PC-9 (cell line): Measurements from ENCODE around the gene LAMTOR5. TPM values are rescaled to one million over a fixed set of nuclear protein-coding genes. Genes with fewer than 3 reads are reported as not detected.

Experiments
- BruUV-seq: library from RNA; stranded (reverse); fragments of 400-500 nt; replicated peaks from 2 replicates; lab custom pipeline; 2021; lab: Mats Ljungman, UMichigan
- CTCF ChIA-PET: fragments of 300-600 bp; sonication (Branson Sonifier 250); formaldehyde crosslinking; loops from one replicate; lab custom pipeline; 2022; ENCODE audit warnings: antibody characterized with exemption; lab: Charles Lee
- POLR2A ChIA-PET: fragments of 300-600 bp; sonication (Branson Sonifier 250); formaldehyde crosslinking; loops from one replicate; lab custom pipeline; 2022; ENCODE audit warnings: antibody characterized with exemption; ENCODE audit not compliant: unreplicated experiment; lab: Charles Lee
- DNase-seq, 2 experiments: peaks; one replicate each; pipeline versions ENCODE4 v3.0.0 to v3.0.0-alpha.2; 2015 to 2022; ENCODE audit warnings: mixed read lengths in 1 of 2
- H2AFZ ChIP-seq: fragments of 200-600 bp; sonication (generic); 2 replicates; pipeline ENCODE4 v1.8.1; 2017; ENCODE audit warnings: antibody characterized with exemption
- H3F3A ChIP-seq: fragments of 200-600 bp; sonication (generic); 2 replicates; pipeline ENCODE4 v1.8.1; 2017; ENCODE audit warnings: antibody characterized with exemption, mild to moderate bottlenecking, low read depth; ENCODE audit not compliant: insufficient read depth
- H3K27ac ChIP-seq: fragments of 200-600 bp; sonication (generic); 2 replicates; pipeline ENCODE4 v1.6.1; 2016; ENCODE audit warnings: mixed run types
- H3K27me3 ChIP-seq: fragments of 200-600 bp; sonication (generic); 2 replicates; pipeline ENCODE4 v1.6.1; 2016; ENCODE audit warnings: low read depth, mixed run types; ENCODE audit not compliant: insufficient read depth
- H3K36me3 ChIP-seq: fragments of 200-600 bp; sonication (generic); 2 replicates; pipeline ENCODE4 v1.6.1; 2016; ENCODE audit warnings: low read depth, mixed run types
- H3K4me1 ChIP-seq: fragments of 200-600 bp; sonication (generic); replicated peaks from 2 replicates; pipeline ENCODE4 v1.6.1; 2016; ENCODE audit warnings: mixed run types; ENCODE audit not compliant: insufficient read depth
- H3K4me2 ChIP-seq: fragments of 200-600 bp; sonication (generic); 2 replicates; pipeline ENCODE4 v1.6.1; 2017; ENCODE audit warnings: mixed run types
- H3K4me3 ChIP-seq: fragments of 200-600 bp; sonication (generic); 2 replicates; pipeline ENCODE4 v1.6.1; 2016; ENCODE audit warnings: mixed run types
- H3K79me2 ChIP-seq: fragments of 200-600 bp; sonication (generic); 2 replicates; pipeline ENCODE4 v1.6.1; 2017; ENCODE audit warnings: low read depth, mixed run types
- H3K9me2 ChIP-seq: fragments of 200-600 bp; sonication (generic); 2 replicates; pipeline ENCODE4 v1.8.1; 2017; ENCODE audit warnings: mild to moderate bottlenecking; ENCODE audit not compliant: insufficient read depth
- H3K9me3 ChIP-seq: fragments of 200-600 bp; sonication (generic); 2 replicates; pipeline ENCODE4 v1.8.1; 2016; ENCODE audit warnings: low read depth; ENCODE audit not compliant: insufficient read depth
- H4K20me1 ChIP-seq: fragments of 200-600 bp; sonication (generic); 2 replicates; pipeline ENCODE4 v1.8.1; 2017; ENCODE audit not compliant: insufficient read depth
- EZH2 ChIP-seq: fragments of 200-600 bp; sonication (generic); IDR thresholded peaks from 2 replicates; pipeline ENCODE4 v1.8.0; 2017; ENCODE audit warnings: antibody characterized with exemption, low read depth
- intact Hi-C: fragments of 100-400 bp; cut with micrococcal nuclease; formaldehyde crosslinking; loops from one replicate; pipeline ENCODE4 v1.10.0; 2022; ENCODE audit not compliant: unreplicated experiment
- total RNA-seq: library from RNA; stranded (reverse); gene quantifications from 2 replicates; pipeline ENCODE4 v1.2.3, GENCODE V29; 2021
- TF ChIP-seq, protein P1 (sequence below): fragments of 200-600 bp; sonication (generic); conservative IDR thresholded peaks from 2 replicates; pipeline ENCODE4 v1.6.1; 2017; ENCODE audit warnings: mixed run types, antibody characterized with exemption, mild to moderate bottlenecking, moderate library complexity

Gene LAMTOR5
- total RNA-seq, 1 experiment from 2014 or later = 140 TPM

GRCh38 chr1:110455151-110455550 is 47.7 kb upstream of the LAMTOR5 start:
- no peaks in the 10 kb centered on the region for H3K36me3 ChIP-seq
- no peaks in the 10 kb centered on the region for H4K20me1 ChIP-seq
- no peaks in the 10 kb centered on the region for H3K9me2 ChIP-seq
- BruUV-seq = no TSS peak
- H3K4me1 ChIP-seq = 0 out of 2 replicates have a peak, but pooled peaks cover 1% of the 10 kb centered on the region
- no peak overlapping the region for H3K4me3 ChIP-seq
- no peak for DNase-seq
- intact Hi-C loops = no loop called here
- peaks cover 34% of the 10 kb centered on the region for H3K27me3 ChIP-seq
- H2AFZ ChIP-seq = no peak overlapping the region
- H3K27ac ChIP-seq = no peak overlapping the region
- CTCF ChIA-PET = no interaction called here
- no peak for TF ChIP-seq EZH2
- TF ChIP-seq, protein P1, sequence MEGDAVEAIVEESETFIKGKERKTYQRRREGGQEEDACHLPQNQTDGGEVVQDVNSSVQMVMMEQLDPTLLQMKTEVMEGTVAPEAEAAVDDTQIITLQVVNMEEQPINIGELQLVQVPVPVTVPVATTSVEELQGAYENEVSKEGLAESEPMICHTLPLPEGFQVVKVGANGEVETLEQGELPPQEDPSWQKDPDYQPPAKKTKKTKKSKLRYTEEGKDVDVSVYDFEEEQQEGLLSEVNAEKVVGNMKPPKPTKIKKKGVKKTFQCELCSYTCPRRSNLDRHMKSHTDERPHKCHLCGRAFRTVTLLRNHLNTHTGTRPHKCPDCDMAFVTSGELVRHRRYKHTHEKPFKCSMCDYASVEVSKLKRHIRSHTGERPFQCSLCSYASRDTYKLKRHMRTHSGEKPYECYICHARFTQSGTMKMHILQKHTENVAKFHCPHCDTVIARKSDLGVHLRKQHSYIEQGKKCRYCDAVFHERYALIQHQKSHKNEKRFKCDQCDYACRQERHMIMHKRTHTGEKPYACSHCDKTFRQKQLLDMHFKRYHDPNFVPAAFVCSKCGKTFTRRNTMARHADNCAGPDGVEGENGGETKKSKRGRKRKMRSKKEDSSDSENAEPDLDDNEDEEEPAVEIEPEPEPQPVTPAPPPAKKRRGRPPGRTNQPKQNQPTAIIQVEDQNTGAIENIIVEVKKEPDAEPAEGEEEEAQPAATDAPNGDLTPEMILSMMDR = no peak
- no peaks in the 10 kb centered on the region for H3F3A ChIP-seq
- no peaks in the 10 kb centered on the region for H3K79me2 ChIP-seq
- no peak overlapping the region for H3K4me2 ChIP-seq
- H3K9me3 ChIP-seq = no peaks in the 10 kb centered on the region
- POLR2A ChIA-PET = no interaction called here

GRCh38 chr1:110454328-110454727 is 46.8 kb upstream of the LAMTOR5 start:
- 0 out of 2 replicates have a peak, but pooled peaks cover 6% of the 10 kb centered on the region for H3K4me1 ChIP-seq
- ChIA-PET CTCF (interaction anchor here (1.5 kb wide), 1 partner anchor 41 kb away, joined by 3 read pairs; no protein-coding TSS in a partner anchor), POLR2A (no interaction called here)
- H2AFZ ChIP-seq = no peak overlapping the region
- intact Hi-C loops = no loop called here
- H3K4me3 ChIP-seq = no peak overlapping the region
- H3K27ac ChIP-seq = no peak overlapping the region
- H3K9me3 ChIP-seq = no peaks in the 10 kb centered on the region
- TF ChIP-seq, protein P1 = no peak
- TF ChIP-seq EZH2 = no peak
- H3K27me3 ChIP-seq = peaks cover 42% of the 10 kb centered on the region
- H3K4me2 ChIP-seq = no peak overlapping the region
- DNase-seq = no peak
- no peaks in the 10 kb centered on the region for H4K20me1 ChIP-seq
- no peaks in the 10 kb centered on the region for H3K36me3 ChIP-seq
- no peaks in the 10 kb centered on the region for H3K9me2 ChIP-seq
- no peaks in the 10 kb centered on the region for H3F3A ChIP-seq
- no TSS peak for BruUV-seq
- H3K79me2 ChIP-seq = no peaks in the 10 kb centered on the region

- Histone ChIP-seq H3K27ac (no peak overlapping the region), H3K9me3 (no peaks in the 10 kb centered on the region), H3K9me2 (no peaks in the 10 kb centered on the region), H3K4me3 (no peak overlapping the region), H3K79me2 (no peaks in the 10 kb centered on the region), H3K36me3 (no peaks in the 10 kb centered on the region), H4K20me1 (no peaks in the 10 kb centered on the region), H2AFZ (no peak overlapping the region), H3K4me1 (0 out of 2 replicates have a peak, but pooled peaks cover 6% of the 10 kb centered on the region), H3K4me2 (no peak overlapping the region), H3F3A (no peaks in the 10 kb centered on the region), H3K27me3 (peaks cover 43% of the 10 kb centered on the region)
- no TSS peak for BruUV-seq
- TF ChIP-seq, protein P1 = no peak
- TF ChIP-seq EZH2 = no peak
- DNase-seq = no peak
- intact Hi-C loops = no loop called here
- ChIA-PET POLR2A (no interaction called here), CTCF (interaction anchor here (1.3 to 1.5 kb wide), 2 partner anchors 41 to 257 kb away, joined by 3 read pairs; no protein-coding TSS in a partner anchor)
Observed at GRCh38 chr1:110453829-110454228, 46.3 kb upstream of the LAMTOR5 start.
